Measurements from ENCODE around the gene FXYD1.

The FXYD1 gene

GRCh38 chr19:35164418-35164817, 25.8 kb downstream of the FXYD1 start:
- no peak for TF ChIP-seq CTCF (IDR thresholded peaks at IDR 0.05; ENCODE audit: unreplicated experiment in 3 of 3)
- H3K4me3 Mint-ChIP-seq, result no peak overlapping the region

GRCh38 chr19:35165200-35166058, 26.8 kb downstream of the FXYD1 start:
- no peak overlapping the region for H3K4me3 Mint-ChIP-seq
- H3K4me1 Mint-ChIP-seq, result no peaks in the 10 kb centered on the region
- no peak overlapping the region for H3K27ac Mint-ChIP-seq
- peaks cover 2% of the 10 kb centered on the region for H3K27me3 Mint-ChIP-seq (ENCODE audit: low read depth)
- peaks cover 13% of the 10 kb centered on the region for H3K36me3 Mint-ChIP-seq (ENCODE audit: low read depth)
- H3K9me3 Mint-ChIP-seq, result peaks cover 28% of the 10 kb centered on the region
- TF ChIP-seq CTCF (IDR thresholded peaks at IDR 0.05; ENCODE audit: unreplicated experiment in 3 of 3), result no peak

More at GRCh38 chr19:35164418-35164817, 25.8 kb downstream of the FXYD1 start:
- Mint-ChIP-seq H3K27ac (no peak overlapping the region), H3K4me1 (no peaks in the 10 kb centered on the region), H3K27me3 (ENCODE audit: low read depth) (peaks cover 4% of the 10 kb centered on the region), H3K36me3 (ENCODE audit: low read depth) (peaks cover 13% of the 10 kb centered on the region), H3K9me3 (peaks cover 28% of the 10 kb centered on the region)

GRCh38 chr19:35166100-35167063, 27.8 kb downstream of the FXYD1 start:
- Mint-ChIP-seq H3K27me3 (ENCODE audit: low read depth) (no peaks in the 10 kb centered on the region), H3K36me3 (ENCODE audit: low read depth) (peaks cover 13% of the 10 kb centered on the region), H3K4me1 (no peaks in the 10 kb centered on the region), H3K4me3 (no peak overlapping the region), H3K9me3 (peaks cover 28% of the 10 kb centered on the region), H3K27ac (no peak overlapping the region)
- TF ChIP-seq CTCF (IDR thresholded peaks at IDR 0.05; ENCODE audit: unreplicated experiment in 3 of 3), result no peak

GRCh38 chr19:35167251-35168119, 28.9 kb downstream of the FXYD1 start:
- Mint-ChIP-seq H3K9me3 (peaks cover 24% of the 10 kb centered on the region), H3K4me1 (no peaks in the 10 kb centered on the region), H3K27ac (no peak overlapping the region), H3K27me3 (ENCODE audit: low read depth) (no peaks in the 10 kb centered on the region), H3K36me3 (ENCODE audit: low read depth) (peaks cover 13% of the 10 kb centered on the region), H3K4me3 (no peak overlapping the region)
- no peak for TF ChIP-seq CTCF (IDR thresholded peaks at IDR 0.05; ENCODE audit: unreplicated experiment in 3 of 3)

- no peaks in the 10 kb centered on the region for H3K27me3 Mint-ChIP-seq (ENCODE audit: low read depth)
- H3K27ac Mint-ChIP-seq, result no peak overlapping the region
- H3K4me3 Mint-ChIP-seq, result no peak overlapping the region
- H3K4me1 Mint-ChIP-seq, result no peaks in the 10 kb centered on the region
- H3K36me3 Mint-ChIP-seq (ENCODE audit: low read depth), result peaks cover 13% of the 10 kb centered on the region
- TF ChIP-seq CTCF (IDR thresholded peaks at IDR 0.05; ENCODE audit: unreplicated experiment in 3 of 3), result no peak
- H3K9me3 Mint-ChIP-seq, result peaks cover 22% of the 10 kb centered on the region
Measured at GRCh38 chr19:35168196-35168595, 29.6 kb downstream of the FXYD1 start.

Measured in nephron (organoid).